Astrocyte of the spinal cord (primary cell): ENCODE measurements around the gene UTP20.

ENCODE experiments used
- DNase-seq: peaks from one replicate; pipeline ENCODE4 v3.0.0; 2011; ENCODE audit warnings: low read depth, low spot score
- H3K4me3 ChIP-seq: 2 replicates; pipeline ENCODE4 v1.5.1; 2011; ENCODE audit warnings: low read depth, mild to moderate bottlenecking, low read length, moderate library complexity
- CTCF ChIP-seq: IDR thresholded peaks from 2 replicates; pipeline ENCODE4 v1.5.1; 2012; ENCODE audit warnings: low read depth, mild to moderate bottlenecking, low read length, inconsistent platforms
- in situ Hi-C: cut with HindIII; loops from 2 replicates; pipeline ENCODE4 v1.10.0; 2017; ENCODE audit warnings: low sequenced_read_pairs

Gene UTP20

GRCh38 chr12:101436136-101436535, 156.2 kb downstream of the UTP20 start:
- in situ Hi-C loops: no loop called here
- DNase-seq: no peak
- TF ChIP-seq CTCF: no peak
- H3K4me3 ChIP-seq: no peak overlapping the region
